ENCODE measurements around the gene FXR2.

- no peak for TF ChIP-seq ZNF274 (IDR thresholded peaks at IDR 0.05; ENCODE audit: low read depth, low read length)
- TF ChIP-seq YY1 (IDR thresholded peaks at IDR 0.05; ENCODE audit: insufficient read depth, insufficient read length): no peak
Observed at GRCh38 chr17:7591596-7591995, 23.1 kb downstream of the FXR2 start.
